Measurements from ENCODE around the gene TBC1D5.

The TBC1D5 gene

DNA sequence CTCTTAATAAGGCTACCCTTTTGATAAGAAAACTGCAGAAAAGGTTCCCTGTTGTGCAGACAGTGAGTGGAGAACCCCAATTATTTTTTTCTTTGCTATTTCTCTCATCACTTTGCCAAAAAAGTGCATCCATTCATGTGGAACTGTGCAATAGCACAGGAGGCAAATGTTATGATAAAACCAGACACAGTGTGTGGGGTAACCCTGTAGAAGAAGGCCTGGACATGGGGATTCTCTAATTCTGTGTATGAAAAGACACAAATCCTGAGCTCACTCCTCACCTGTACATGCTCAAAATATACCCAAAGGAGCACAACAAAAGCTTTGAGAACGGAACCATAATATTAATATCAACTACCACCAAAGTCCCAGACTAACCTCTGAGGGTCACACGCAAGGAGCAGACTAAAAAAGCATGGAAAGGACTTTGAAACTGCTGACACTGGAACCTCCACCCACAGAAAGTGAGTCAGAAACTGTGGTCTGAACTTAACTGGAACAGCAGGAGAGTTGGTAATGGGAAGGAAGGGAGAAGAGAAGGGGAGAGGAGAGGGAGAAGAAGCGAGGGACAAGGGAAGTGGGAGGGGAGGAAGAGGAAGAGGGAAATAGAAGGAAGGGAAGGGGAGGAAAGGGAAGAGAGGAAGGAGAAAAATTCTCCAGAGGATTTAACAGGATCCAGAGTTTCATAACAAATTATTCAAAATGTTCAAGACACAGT is 299.9 kb downstream of the TBC1D5 start:
- no peak overlapping the region for H3K4me3 Mint-ChIP-seq

DNA sequence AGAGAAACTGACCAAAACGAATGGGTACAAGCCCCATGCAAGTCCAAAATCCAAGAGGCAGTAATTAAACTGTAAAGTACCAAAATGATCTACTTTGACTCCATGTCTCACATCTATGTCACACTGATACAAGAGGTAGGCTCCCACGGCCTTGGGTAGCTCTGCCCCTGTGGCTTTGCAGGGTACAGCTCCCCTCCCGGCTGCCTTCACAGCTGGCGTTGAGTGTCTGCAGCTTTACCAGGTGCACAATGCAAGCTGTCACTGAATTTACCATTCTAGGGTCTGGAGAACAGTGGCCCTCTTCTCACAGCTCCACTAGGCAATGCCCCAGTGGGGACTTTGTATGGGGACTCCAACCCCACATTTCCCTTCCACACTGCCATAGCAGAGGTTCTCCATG is 308.6 kb downstream of the TBC1D5 start:
- Mint-ChIP-seq H3K4me1 (peaks cover 2 to 11% of the 10 kb centered on the region in 2 donors), H3K27me3 (no peaks in the 10 kb centered on the region), H3K4me3 (no peak overlapping the region), H3K36me3 (peaks cover 41 to 51% of the 10 kb centered on the region in 2 donors), H3K9me3 (peaks cover 16 to 21% of the 10 kb centered on the region in 2 donors), H3K27ac (peak overlapping the region; percentile 31)
- DNase-seq, result no peak
- ATAC-seq (replicated peaks), result no peak

More for the DNA sequence above, 299.9 kb downstream of the TBC1D5 start:
- peaks cover 36% of the 10 kb centered on the region in 2 donors for H3K36me3 Mint-ChIP-seq
- H3K27ac Mint-ChIP-seq, result no peak overlapping the region
- no peaks in the 10 kb centered on the region for H3K27me3 Mint-ChIP-seq
- peaks cover 4 to 5% of the 10 kb centered on the region in 2 donors for H3K9me3 Mint-ChIP-seq
- ATAC-seq (replicated peaks), result no peak
- DNase-seq, result no peak
- peaks cover 5 to 7% of the 10 kb centered on the region in 2 donors for H3K4me1 Mint-ChIP-seq

DNA sequence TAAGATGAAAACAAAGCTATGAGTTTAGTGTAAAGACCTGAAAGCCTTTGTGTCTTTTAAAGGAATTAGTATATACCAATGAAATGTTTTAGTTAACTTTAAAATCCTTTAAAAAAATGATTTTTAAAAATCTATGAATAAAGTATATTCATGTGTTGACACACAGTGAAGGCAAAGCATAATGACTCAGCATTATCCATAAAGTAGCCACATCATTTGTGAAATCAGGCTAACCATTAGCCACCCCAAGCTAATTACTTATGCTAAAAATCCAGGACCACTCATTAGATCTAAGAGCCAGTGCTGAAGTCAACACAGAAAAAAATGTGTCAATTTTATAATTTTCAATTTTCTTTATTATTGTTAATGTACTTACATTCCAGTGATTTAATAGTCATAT is 310.2 kb downstream of the TBC1D5 start:
- peaks cover 13% of the 10 kb centered on the region in 2 donors for H3K9me3 Mint-ChIP-seq
- DNase-seq (no peak), ATAC-seq (replicated peaks) (no peak)
- no peaks in the 10 kb centered on the region for H3K27me3 Mint-ChIP-seq
- H3K27ac Mint-ChIP-seq, result no peak overlapping the region
- peaks cover 2 to 11% of the 10 kb centered on the region in 2 donors for H3K4me1 Mint-ChIP-seq
- H3K36me3 Mint-ChIP-seq, result peaks cover 32 to 38% of the 10 kb centered on the region in 2 donors
- no peak overlapping the region for H3K4me3 Mint-ChIP-seq

DNA sequence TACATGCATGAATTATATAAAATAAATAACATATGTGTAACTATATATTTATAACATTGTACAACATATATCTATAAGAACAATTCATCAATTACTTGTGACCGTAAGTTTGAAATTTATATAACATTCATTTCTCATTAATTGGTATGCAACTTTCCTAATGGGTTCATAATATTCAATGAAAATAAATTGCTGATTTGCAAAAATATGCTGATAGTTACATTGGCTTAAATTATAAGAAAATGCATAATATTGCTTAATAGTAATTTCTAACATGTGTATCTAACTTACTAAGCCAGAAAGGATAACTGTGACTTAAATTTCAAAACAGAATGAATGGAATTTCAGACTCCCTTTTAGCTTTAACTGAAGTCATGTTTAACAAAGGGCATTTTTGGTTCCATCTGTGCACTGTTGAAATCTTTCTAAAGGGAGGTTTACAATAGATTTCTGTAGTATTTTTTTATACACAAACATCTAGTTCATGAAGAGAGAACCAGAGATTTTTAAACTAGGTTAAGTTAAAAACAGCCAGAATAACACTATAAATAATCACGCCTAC is 310.9 kb downstream of the TBC1D5 start:
- H3K27ac Mint-ChIP-seq, result no peak overlapping the region
- DNase-seq (no peak), ATAC-seq (replicated peaks) (no peak)
- H3K27me3 Mint-ChIP-seq, result no peaks in the 10 kb centered on the region
- peaks cover 31 to 33% of the 10 kb centered on the region in 2 donors for H3K36me3 Mint-ChIP-seq
- peaks cover 2 to 11% of the 10 kb centered on the region in 2 donors for H3K4me1 Mint-ChIP-seq
- no peak overlapping the region for H3K4me3 Mint-ChIP-seq
- peaks cover 12 to 13% of the 10 kb centered on the region in 2 donors for H3K9me3 Mint-ChIP-seq

DNA sequence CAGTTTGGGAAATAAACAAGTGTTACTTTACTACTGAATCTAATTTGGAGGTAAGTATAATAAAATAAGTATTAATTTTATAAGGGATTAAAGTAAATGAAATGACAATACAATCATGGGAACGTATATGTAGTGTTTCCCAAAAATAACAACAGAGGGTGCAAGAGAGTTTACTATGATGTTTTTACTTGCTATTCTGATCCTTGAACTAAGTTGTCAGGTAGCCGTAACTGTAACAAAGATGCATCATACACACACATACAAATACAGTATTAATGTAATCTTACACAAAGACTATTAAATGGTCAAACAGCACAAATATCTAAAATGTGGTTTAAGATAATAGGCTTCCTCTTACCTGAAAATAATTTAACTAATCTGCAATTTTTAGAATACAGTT is 311.4 kb downstream of the TBC1D5 start:
- DNase-seq, result no peak
- H3K27me3 Mint-ChIP-seq, result no peaks in the 10 kb centered on the region
- H3K9me3 Mint-ChIP-seq, result peaks cover 12 to 13% of the 10 kb centered on the region in 2 donors
- no peak overlapping the region for H3K4me3 Mint-ChIP-seq
- peaks cover 31 to 33% of the 10 kb centered on the region in 2 donors for H3K36me3 Mint-ChIP-seq
- ATAC-seq (replicated peaks), result no peak
- H3K4me1 Mint-ChIP-seq, result peaks cover 2 to 11% of the 10 kb centered on the region in 2 donors
- no peak overlapping the region for H3K27ac Mint-ChIP-seq

DNA sequence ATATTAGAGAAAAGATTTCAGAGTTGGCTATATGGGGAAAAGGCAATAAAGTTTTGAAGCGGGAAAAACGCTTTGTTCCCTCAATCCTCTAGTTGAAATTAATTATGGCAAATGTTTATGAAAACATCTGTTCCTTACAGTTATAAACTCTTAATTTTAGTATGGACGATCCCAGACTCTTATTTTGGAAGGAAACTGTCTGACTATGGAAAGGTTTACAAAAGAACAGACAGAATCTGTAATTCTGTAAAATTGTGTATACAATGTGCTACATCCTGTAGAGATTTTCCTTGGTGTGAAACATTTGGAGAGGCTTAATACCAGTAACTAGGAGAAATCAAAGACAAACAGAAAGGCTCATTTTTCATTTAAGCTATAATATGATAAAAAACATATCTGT is 311.8 kb downstream of the TBC1D5 start:
- H3K4me3 Mint-ChIP-seq, result no peak overlapping the region
- DNase-seq (no peak), ATAC-seq (replicated peaks) (no peak)
- no peak overlapping the region for H3K27ac Mint-ChIP-seq
- H3K36me3 Mint-ChIP-seq, result peaks cover 27 to 29% of the 10 kb centered on the region in 2 donors
- peaks cover 2 to 11% of the 10 kb centered on the region in 2 donors for H3K4me1 Mint-ChIP-seq
- H3K9me3 Mint-ChIP-seq, result peaks cover 12 to 13% of the 10 kb centered on the region in 2 donors
- no peaks in the 10 kb centered on the region for H3K27me3 Mint-ChIP-seq

DNA sequence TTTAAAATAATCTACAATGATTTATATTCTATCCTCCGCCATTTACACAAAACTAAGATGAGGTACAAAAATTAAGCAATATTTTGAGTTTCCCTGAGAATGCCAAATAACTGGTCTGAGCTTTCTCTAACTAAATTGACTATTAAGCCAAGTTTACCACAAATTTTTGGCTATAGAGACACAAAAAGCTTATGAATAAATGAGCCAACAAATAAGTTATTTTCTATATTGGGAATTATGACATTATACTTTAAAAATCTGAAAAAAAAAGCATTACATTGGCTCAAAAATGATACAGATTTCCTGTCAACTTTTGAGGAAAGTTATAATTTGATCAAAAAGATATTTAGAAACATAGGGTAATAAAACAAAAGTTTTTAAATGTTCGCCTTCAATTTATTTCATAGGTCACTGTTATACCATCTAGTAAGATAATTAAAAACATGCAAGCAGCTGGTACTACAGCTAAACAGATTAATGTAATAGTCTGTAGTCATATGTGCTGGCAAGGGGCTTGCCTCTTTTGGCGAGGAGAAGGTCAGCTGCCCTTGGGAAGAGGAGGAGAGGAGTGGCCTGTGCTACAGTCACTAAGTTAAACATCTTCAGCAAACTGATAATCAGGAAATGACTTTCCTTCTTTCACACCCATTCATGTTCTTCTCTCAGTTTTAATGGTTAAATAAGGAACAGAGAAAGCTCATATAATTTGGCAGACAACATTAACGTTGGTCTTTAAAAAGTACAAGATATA is 318.5 kb downstream of the TBC1D5 start:
- ATAC-seq (replicated peaks) (peak in 1 of 2 donors; percentile 38), DNase-seq (no peak)
- H3K4me3 Mint-ChIP-seq, result no peak overlapping the region
- peaks cover 0 to 5% of the 10 kb centered on the region in 2 donors for H3K4me1 Mint-ChIP-seq
- no peaks in the 10 kb centered on the region for H3K9me3 Mint-ChIP-seq
- H3K36me3 Mint-ChIP-seq, result peaks cover 3 to 9% of the 10 kb centered on the region in 2 donors
- H3K27ac Mint-ChIP-seq, result no peak overlapping the region
- H3K27me3 Mint-ChIP-seq, result no peaks in the 10 kb centered on the region

DNA sequence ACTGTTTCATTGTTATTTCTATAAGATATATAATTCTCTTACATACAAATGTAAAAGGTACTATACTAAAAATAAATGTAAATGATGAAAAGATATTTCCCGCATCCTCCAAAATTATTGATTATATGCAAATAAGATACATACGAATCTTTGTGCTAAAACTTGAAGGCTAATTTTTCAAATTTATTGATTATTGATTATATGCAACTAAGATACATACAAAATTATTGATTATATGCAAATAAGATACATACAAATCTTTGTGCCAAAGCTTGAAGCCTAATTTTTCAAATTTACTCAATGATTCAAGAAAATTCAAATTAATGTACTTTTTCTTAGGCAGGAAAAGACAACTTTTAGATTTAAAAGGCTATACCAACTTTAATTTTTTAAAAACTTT is 319.8 kb downstream of the TBC1D5 start:
- H3K9me3 Mint-ChIP-seq, result no peaks in the 10 kb centered on the region
- peaks cover 2 to 12% of the 10 kb centered on the region in 2 donors for H3K36me3 Mint-ChIP-seq
- H3K4me1 Mint-ChIP-seq, result peaks cover 0 to 5% of the 10 kb centered on the region in 2 donors
- H3K4me3 Mint-ChIP-seq, result no peak overlapping the region
- ATAC-seq (replicated peaks), result no peak
- no peak overlapping the region for H3K27ac Mint-ChIP-seq
- no peaks in the 10 kb centered on the region for H3K27me3 Mint-ChIP-seq
- DNase-seq, result no peak

DNA sequence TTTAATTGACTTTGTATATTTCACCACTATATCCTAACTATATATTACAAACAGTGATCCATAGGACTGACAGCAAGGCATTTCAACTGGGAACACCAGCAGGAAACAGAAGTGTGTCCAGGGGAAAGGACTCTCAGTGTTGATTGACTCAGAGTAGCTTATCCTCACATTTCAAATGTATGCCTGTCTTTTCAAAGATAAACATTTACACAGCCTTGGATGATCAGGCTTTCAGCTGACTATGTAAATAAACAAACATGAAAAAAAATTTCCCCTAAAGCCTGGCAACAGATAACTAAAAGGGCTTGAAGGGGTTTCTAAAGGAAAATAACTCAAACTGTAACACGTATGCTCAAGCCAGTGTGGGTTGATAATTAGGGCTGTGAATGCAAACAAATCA is 321.8 kb downstream of the TBC1D5 start:
- no peak overlapping the region for H3K27ac Mint-ChIP-seq
- DNase-seq (no peak), ATAC-seq (replicated peaks) (no peak)
- no peak overlapping the region for H3K4me3 Mint-ChIP-seq
- no peaks in the 10 kb centered on the region for H3K27me3 Mint-ChIP-seq
- H3K9me3 Mint-ChIP-seq, result no peaks in the 10 kb centered on the region
- H3K36me3 Mint-ChIP-seq, result peaks cover 2 to 12% of the 10 kb centered on the region in 2 donors
- H3K4me1 Mint-ChIP-seq, result peaks cover 0 to 8% of the 10 kb centered on the region in 2 donors

DNA sequence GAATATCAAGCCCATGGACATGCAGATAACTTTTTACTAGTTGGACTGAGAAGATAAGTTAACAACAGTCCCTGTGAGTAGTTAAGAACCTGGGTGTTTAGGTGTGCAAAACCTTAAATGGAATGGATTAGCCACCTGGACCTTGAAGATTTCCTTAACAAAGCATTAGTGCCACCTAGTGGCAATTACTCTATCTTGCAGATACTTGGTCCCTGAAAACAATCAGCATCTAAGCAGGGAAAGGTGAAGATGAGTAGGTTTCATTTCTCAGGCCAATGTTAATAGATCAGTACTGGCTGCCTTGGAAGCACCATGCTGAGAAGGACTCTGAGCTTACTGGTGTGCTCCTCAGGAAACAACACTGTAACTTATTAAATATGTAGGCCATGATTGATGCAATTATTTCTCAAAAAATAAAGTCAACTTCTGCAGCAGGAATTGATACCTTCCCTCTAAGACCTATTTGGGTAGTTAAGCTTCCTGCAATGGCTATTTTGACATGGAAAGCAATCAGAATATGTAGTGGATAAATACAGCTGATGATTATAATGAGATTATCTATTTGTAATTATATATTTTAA is 329.4 kb downstream of the TBC1D5 start:
- peak; percentile 70 to 76 for ATAC-seq (replicated peaks)
- Mint-ChIP-seq H3K9me3 (peaks cover 0 to 1% of the 10 kb centered on the region in 2 donors), H3K36me3 (peaks cover 5 to 8% of the 10 kb centered on the region in 2 donors), H3K4me3 (no peak overlapping the region), H3K27me3 (no peaks in the 10 kb centered on the region), H3K27ac (no peak overlapping the region), H3K4me1 (peaks cover 0 to 4% of the 10 kb centered on the region in 2 donors)
- no peak for DNase-seq

DNA sequence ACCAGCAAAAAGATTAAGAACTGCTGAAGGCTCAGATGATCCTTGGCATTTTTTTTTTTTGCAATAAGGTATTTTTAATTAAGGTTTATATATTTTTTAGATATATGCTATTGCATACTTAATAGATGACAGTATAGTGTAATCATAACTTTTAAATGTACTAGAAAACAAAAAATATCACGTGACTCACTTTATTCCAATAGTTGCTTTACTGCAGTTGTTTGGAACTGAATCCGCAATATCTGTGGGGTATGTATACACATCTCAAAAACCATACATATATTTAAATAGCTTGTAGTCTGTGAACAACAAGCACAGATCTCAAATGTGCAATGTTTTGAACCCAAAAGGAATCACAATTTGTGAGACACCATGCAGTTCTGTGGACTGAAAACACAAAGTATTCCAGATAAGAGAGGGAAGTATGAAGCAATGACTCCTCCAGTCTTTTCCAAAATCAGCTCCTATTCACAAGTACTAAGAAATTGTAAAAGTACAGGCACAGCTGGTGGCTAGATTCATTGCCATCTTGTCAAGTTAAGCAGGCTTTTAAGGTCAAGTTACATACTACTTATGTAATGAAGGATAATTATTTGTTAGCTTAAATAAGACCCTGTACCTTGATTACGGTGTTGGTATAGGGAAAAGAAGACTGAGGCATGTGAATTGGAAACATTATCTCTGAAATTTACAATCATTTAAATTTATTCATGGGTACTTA is 331.1 kb downstream of the TBC1D5 start:
- Mint-ChIP-seq H3K4me1 (no peaks in the 10 kb centered on the region), H3K27me3 (no peaks in the 10 kb centered on the region), H3K27ac (no peak overlapping the region), H3K4me3 (no peak overlapping the region), H3K36me3 (peaks cover 5 to 8% of the 10 kb centered on the region in 2 donors), H3K9me3 (peaks cover 0 to 1% of the 10 kb centered on the region in 2 donors)
- ATAC-seq (replicated peaks), result no peak
- DNase-seq, result no peak

DNA sequence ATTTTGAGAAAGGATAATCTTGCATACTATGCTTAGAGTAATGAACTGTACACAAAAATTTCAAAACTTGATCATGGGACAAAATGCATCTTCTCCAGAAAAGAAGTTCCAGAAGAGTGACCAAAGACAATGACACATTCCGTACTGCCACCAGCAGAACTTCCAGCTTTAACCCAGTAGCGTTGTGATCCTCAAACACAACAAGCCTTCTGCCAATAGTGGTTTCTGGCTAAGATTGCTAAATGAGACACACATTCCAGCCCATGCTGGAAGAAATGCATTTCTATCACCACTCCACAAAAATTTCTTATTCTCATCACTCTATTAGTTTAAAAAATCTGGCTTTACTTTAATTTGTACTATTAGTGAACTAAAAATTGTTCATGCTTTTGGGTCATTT is 334.9 kb downstream of the TBC1D5 start:
- no peaks in the 10 kb centered on the region for H3K4me1 Mint-ChIP-seq
- no peak overlapping the region for H3K4me3 Mint-ChIP-seq
- peaks cover 3 to 11% of the 10 kb centered on the region in 2 donors for H3K36me3 Mint-ChIP-seq
- DNase-seq (no peak), ATAC-seq (replicated peaks) (no peak)
- no peak overlapping the region for H3K27ac Mint-ChIP-seq
- H3K27me3 Mint-ChIP-seq, result no peaks in the 10 kb centered on the region
- H3K9me3 Mint-ChIP-seq, result no peaks in the 10 kb centered on the region

DNA sequence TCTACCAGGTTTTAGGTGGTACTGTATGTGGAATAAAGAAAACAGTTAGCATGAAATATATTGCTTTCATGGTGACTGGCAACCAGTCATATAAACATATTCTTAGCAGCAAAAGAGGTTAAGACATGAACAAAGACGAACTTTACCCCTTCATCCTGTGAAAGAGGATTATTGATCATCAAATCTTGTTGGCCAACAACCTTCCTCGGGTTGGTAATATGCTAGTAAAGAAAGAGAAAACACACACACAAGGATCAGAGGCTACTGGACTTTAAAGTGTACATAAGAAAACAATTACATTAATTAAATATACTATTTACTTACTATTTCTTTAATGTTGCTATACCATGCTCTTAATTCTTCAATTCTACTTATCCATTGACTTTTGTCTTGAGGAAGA is 337.9 kb downstream of the TBC1D5 start:
- ATAC-seq (replicated peaks) (no peak), DNase-seq (no peak)
- H3K4me3 Mint-ChIP-seq, result no peak overlapping the region
- no peaks in the 10 kb centered on the region for H3K27me3 Mint-ChIP-seq
- H3K27ac Mint-ChIP-seq, result no peak overlapping the region
- H3K4me1 Mint-ChIP-seq, result peaks cover 0 to 2% of the 10 kb centered on the region in 2 donors
- H3K9me3 Mint-ChIP-seq, result no peaks in the 10 kb centered on the region
- peaks cover 4 to 21% of the 10 kb centered on the region in 2 donors for H3K36me3 Mint-ChIP-seq

DNA sequence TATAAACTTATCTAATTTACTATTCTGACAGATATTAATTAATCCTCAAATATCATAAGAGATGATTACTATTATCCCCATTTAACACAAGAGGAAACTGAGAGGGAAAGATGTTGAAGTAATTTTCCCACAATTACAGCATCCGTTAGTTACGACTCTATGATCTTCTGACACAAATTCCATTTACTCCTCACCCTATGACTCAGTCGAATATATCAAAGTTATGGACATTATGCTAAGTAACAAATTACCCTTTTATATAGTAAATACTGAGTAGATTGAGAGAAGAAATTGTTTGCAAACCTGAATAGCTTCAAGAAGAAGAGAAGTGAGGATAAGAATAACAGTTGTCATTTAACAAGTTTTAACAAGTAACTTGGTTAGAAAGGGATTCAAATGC is 340.0 kb downstream of the TBC1D5 start:
- DNase-seq, result no peak

More for the DNA sequence above, 340.0 kb downstream of the TBC1D5 start:
- Mint-ChIP-seq H3K4me1 (peaks cover under 1 to 2% of the 10 kb centered on the region in 2 donors), H3K9me3 (no peaks in the 10 kb centered on the region), H3K4me3 (no peak overlapping the region), H3K27ac (no peak overlapping the region), H3K27me3 (no peaks in the 10 kb centered on the region), H3K36me3 (peaks cover 4 to 22% of the 10 kb centered on the region in 2 donors)
- ATAC-seq (replicated peaks), result no peak
